Hepatocyte (in vitro differentiated cells): ENCODE data around the gene POLD3.

Experiments
- CTCF ChIP-seq: fragments of 200-600 bp; sonication (generic); IDR thresholded peaks from 2 replicates; pipeline ENCODE4 v1.5.1; 2016; ENCODE audit warnings: antibody characterized with exemption, mild to moderate bottlenecking; ENCODE audit not compliant: poor library complexity
- EZH2 ChIP-seq: fragments of 200-600 bp; sonication (generic); IDR thresholded peaks from 2 replicates; pipeline ENCODE4 v1.6.1; 2016; ENCODE audit warnings: antibody characterized with exemption, mild to moderate bottlenecking, borderline replicate concordance
- EZH2phosphoT487 ChIP-seq: fragments of 200-600 bp; sonication (generic); IDR thresholded peaks from one replicate; pipeline ENCODE4 v1.6.1; 2018; ENCODE audit warnings: antibody characterized with exemption, mild to moderate bottlenecking, low read depth, moderate library complexity; ENCODE audit not compliant: unreplicated experiment, severe bottlenecking

GRCh38 chr11:74670171-74670570 is 77.8 kb downstream of the POLD3 start:
- TF ChIP-seq CTCF: no peak
- no peak for TF ChIP-seq EZH2phosphoT487
- no peak for TF ChIP-seq EZH2
